ENCODE measurements around the gene KCTD11. TPM values are rescaled to one million over a fixed set of nuclear protein-coding genes. Genes with fewer than 3 reads are reported as not detected.

KCTD11 gene
- total RNA-seq, 4 donors from 2014 or later, result 6.6 to 20.4 (median 18.7) TPM

DNA sequence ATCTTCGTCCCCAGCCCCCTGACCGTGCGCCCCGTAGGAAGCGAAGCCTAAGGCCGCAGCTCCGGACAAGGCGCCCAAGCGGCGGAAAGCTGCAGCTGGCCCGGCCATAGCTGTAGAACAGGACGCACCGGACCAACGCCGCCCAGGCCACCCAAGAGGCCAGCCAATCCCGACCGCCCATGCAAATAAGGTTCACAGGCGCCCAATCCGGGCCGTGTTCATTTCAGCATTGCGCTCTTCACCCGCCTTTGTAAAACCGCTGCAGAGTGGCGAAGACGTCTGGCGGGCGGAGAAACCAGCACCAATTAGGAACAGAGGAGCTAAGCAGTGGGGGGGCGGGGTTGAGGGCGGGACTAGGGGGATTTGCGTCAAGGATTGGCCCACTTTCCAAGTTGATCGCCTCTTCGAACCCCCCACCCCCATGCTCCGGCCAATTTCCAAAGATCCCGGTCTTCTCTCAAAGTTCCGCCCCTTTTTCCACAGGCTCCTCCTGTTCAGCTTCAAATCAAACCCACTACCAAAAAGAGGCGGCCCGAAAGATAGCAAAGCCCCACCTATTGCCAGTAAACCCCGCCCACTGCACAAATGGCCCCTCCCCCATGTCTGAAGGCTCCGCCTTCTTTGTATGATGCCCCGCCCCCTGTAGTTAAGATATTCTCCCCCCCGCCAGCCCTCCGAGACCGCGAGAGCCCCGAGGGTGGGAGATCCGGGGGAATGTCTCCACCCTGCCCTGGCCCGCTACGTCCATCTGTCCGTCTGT is 52.2 kb downstream of the KCTD11 start, which contains the start of gene TMEM256:
TSS of gene TMEM256 (minus strand) at position 121 of the 760 bp plus-strand sequence. CDS start at position 108, 13 bp downstream.
- H3K27me3 ChIP-seq, result no peaks in the 10 kb centered on the region
- peak; percentile 99 for DNase-seq
- 0 to 1% methylated on average over 29 to 31 of the region's 49 CpGs for WGBS, 2 donors
- H3K9me3 ChIP-seq, result no peaks in the 10 kb centered on the region
- intact Hi-C loops (cut with DNase I), result no loop called here
- H3K4me3 ChIP-seq (replicated peaks in 1 of 3), result peak within 1 kb of the TSS; percentile 47 to 64 (median 59)
- no peaks in the 10 kb centered on the region for H3K36me3 ChIP-seq
- TF ChIP-seq POLR2A (IDR thresholded peaks at IDR 0.05), result peak; percentile 79 to 99
- TF ChIP-seq, protein P1, sequence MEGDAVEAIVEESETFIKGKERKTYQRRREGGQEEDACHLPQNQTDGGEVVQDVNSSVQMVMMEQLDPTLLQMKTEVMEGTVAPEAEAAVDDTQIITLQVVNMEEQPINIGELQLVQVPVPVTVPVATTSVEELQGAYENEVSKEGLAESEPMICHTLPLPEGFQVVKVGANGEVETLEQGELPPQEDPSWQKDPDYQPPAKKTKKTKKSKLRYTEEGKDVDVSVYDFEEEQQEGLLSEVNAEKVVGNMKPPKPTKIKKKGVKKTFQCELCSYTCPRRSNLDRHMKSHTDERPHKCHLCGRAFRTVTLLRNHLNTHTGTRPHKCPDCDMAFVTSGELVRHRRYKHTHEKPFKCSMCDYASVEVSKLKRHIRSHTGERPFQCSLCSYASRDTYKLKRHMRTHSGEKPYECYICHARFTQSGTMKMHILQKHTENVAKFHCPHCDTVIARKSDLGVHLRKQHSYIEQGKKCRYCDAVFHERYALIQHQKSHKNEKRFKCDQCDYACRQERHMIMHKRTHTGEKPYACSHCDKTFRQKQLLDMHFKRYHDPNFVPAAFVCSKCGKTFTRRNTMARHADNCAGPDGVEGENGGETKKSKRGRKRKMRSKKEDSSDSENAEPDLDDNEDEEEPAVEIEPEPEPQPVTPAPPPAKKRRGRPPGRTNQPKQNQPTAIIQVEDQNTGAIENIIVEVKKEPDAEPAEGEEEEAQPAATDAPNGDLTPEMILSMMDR (IDR thresholded peaks at IDR 0.05), result no peak
- H3K27ac ChIP-seq, result peak within 1 kb of the TSS; percentile 81 to 84 (median 81)
- H3K4me1 ChIP-seq, result peaks cover 9 to 19% of the 10 kb centered on the region in 2 donors

Small RNAs within 50 kb of the gene (small RNA-seq; reads per million reads assigned to genes)
- not detected for gene AC026954.2

Other genes with a start within 250 kb of the KCTD11 start
- gene ASGR2, start 237.3 kb upstream of the KCTD11 start, total RNA-seq, result 1 to 10 TPM in 1 of 4 donors, not detected in 3; 1.0 TPM
- gene ASGR1, start 172.8 kb upstream of the KCTD11 start, total RNA-seq, result 1 to 10 TPM in 3 of 4 donors, not detected in 1; 3.0 to 6.5 (median 3.3) TPM
- gene DLG4, start 132.3 kb upstream of the KCTD11 start, total RNA-seq, result 10 to 100 TPM in 2 of 4 donors, 1 to 10 TPM in 2; 6.8 to 21.5 (median 12.4) TPM
- 1,000 to 10,000 TPM in 1 of 4 donors, 100 to 1,000 TPM in 3; 581 to 1,743 (median 795) TPM for gene ACADVL, start 132.2 kb upstream of the KCTD11 start, total RNA-seq
- 10 to 100 TPM; 45.3 to 68.6 (median 49.0) TPM for gene DVL2, start 117.6 kb upstream of the KCTD11 start, total RNA-seq
- gene PHF23, start 112.7 kb upstream of the KCTD11 start, total RNA-seq, result 10 to 100 TPM; 19.8 to 39.5 (median 35.8) TPM
- 100 to 1,000 TPM; 112 to 840 (median 273) TPM for gene GABARAP, start 109.7 kb upstream of the KCTD11 start, total RNA-seq
- 10 to 100 TPM; 35.1 to 70.4 (median 48.4) TPM for gene CTDNEP1, start 100.4 kb upstream of the KCTD11 start, total RNA-seq
- 10 to 100 TPM; 27.4 to 49.0 (median 33.0) TPM for gene ELP5, start 99.9 kb upstream of the KCTD11 start, total RNA-seq
- gene CLDN7, start 89.7 kb upstream of the KCTD11 start, total RNA-seq, result 100 to 1,000 TPM; 108 to 161 (median 144) TPM
- gene SLC2A4, start 70.4 kb upstream of the KCTD11 start, total RNA-seq, result 10 to 100 TPM in 1 of 4 donors, 1 to 10 TPM in 3; 2.5 to 14.6 (median 3.9) TPM
- gene YBX2, start 57.5 kb upstream of the KCTD11 start, total RNA-seq, result 1 to 10 TPM; 1.2 to 4.1 (median 2.1) TPM
- 100 to 1,000 TPM; 135 to 210 (median 144) TPM for gene EIF5A, start 44.5 kb upstream of the KCTD11 start, total RNA-seq
- gene GPS2, start 36.8 kb upstream of the KCTD11 start, total RNA-seq, result 100 to 1,000 TPM in 2 of 4 donors, 10 to 100 TPM in 2; 69.5 to 130 (median 100) TPM
- gene NEURL4, start 22.8 kb upstream of the KCTD11 start, total RNA-seq, result 10 to 100 TPM; 18.5 to 32.8 (median 22.5) TPM
- 1 to 10 TPM in 3 of 4 donors, under 1 TPM in 1; 0.89 to 7.1 (median 3.8) TPM for gene ACAP1, start 15.6 kb upstream of the KCTD11 start, total RNA-seq
- gene TMEM95, start 3.0 kb downstream of the KCTD11 start, total RNA-seq, result not detected
- 10 to 100 TPM; 11.0 to 30.2 (median 15.9) TPM for gene TNK1, start 28.9 kb downstream of the KCTD11 start, total RNA-seq
- 10 to 100 TPM; 18.3 to 21.6 (median 19.9) TPM for gene PLSCR3, start 42.4 kb downstream of the KCTD11 start, total RNA-seq
- gene TMEM256, start 51.9 kb downstream of the KCTD11 start, total RNA-seq, result 100 to 1,000 TPM in 1 of 4 donors, 10 to 100 TPM in 3; 27.8 to 133 (median 35.2) TPM
- 1 to 10 TPM; 2.2 to 6.3 (median 4.7) TPM for gene NLGN2, start 55.7 kb downstream of the KCTD11 start, total RNA-seq
- gene SPEM1, start 68.2 kb downstream of the KCTD11 start, total RNA-seq, result not detected
- gene SPEM2, start 73.5 kb downstream of the KCTD11 start, total RNA-seq, result under 1 TPM in 1 of 4 donors, not detected in 3; 0.40 TPM
- gene SPEM3, start 76.7 kb downstream of the KCTD11 start, total RNA-seq, result not detected
- gene TMEM102, start 83.3 kb downstream of the KCTD11 start, total RNA-seq, result 10 to 100 TPM; 11.3 to 19.4 (median 16.4) TPM
- 10 to 100 TPM in 3 of 4 donors, 1 to 10 TPM in 1; 4.3 to 12.1 (median 10.5) TPM for gene FGF11, start 87.3 kb downstream of the KCTD11 start, total RNA-seq
- 10 to 100 TPM; 13.4 to 29.2 (median 19.8) TPM for gene CHRNB1, start 92.9 kb downstream of the KCTD11 start, total RNA-seq
- gene ZBTB4, start 127.5 kb downstream of the KCTD11 start, total RNA-seq, result 10 to 100 TPM; 58.5 to 85.2 (median 79.9) TPM
- not detected for gene SLC35G6, start 129.3 kb downstream of the KCTD11 start, total RNA-seq
- 100 to 1,000 TPM in 2 of 4 donors, 10 to 100 TPM in 2; 47.6 to 125 (median 82.2) TPM for gene POLR2A, start 132.2 kb downstream of the KCTD11 start, total RNA-seq
- gene TNFSF12, start 196.9 kb downstream of the KCTD11 start, total RNA-seq, result 10 to 100 TPM; 17.9 to 39.9 (median 30.8) TPM
- 10 to 100 TPM; 11.7 to 32.2 (median 24.8) TPM for gene TNFSF13, start 206.6 kb downstream of the KCTD11 start, total RNA-seq
- gene SENP3, start 209.8 kb downstream of the KCTD11 start, total RNA-seq, result 10 to 100 TPM; 62.4 to 73.3 (median 66.3) TPM
- 10 to 100 TPM; 13.6 to 52.0 (median 21.5) TPM for gene CD68, start 227.5 kb downstream of the KCTD11 start, total RNA-seq
- 100 to 1,000 TPM in 3 of 4 donors, 10 to 100 TPM in 1; 88.8 to 250 (median 164) TPM for gene MPDU1, start 231.7 kb downstream of the KCTD11 start, total RNA-seq
- gene SOX15, start 237.9 kb downstream of the KCTD11 start, total RNA-seq, result 1 to 10 TPM in 1 of 4 donors, under 1 TPM in 1, not detected in 2; 0.67 to 3.1 TPM

All from thyroid gland (tissue), 4 donors.